Central memory CD8-positive, alpha-beta T cell (primary cell): ENCODE measurements around the gene SPECC1L.

Experiments used
- ATAC-seq: fragments of 150-1000 bp; cut with Tn5 transposase; replicated peaks from 2 replicates; pipeline ENCODE4 v1.10.0; 2022; ENCODE audit warnings: mild to moderate bottlenecking, moderate FRiP score, moderate number of reproducible peaks; ENCODE audit not compliant: poor library complexity, severe bottlenecking; ENCODE audit errors: extremely low read depth
- DNase-seq, 2 donors: peaks; one replicate each; pipeline ENCODE4 v3.0.0; 2021; ENCODE audit warnings: low spot score in 2 of 2
- H3K27ac Mint-ChIP-seq: one replicate; pipeline ENCODE4 v1.8.0; 2022; ENCODE audit warnings: low read depth, mild to moderate bottlenecking, moderate library complexity, mixed read lengths
- H3K27me3 Mint-ChIP-seq: one replicate; pipeline ENCODE4 v1.8.0; 2022; ENCODE audit warnings: mixed read lengths
- H3K36me3 Mint-ChIP-seq: one replicate; pipeline ENCODE4 v1.8.0; 2022; ENCODE audit warnings: mild to moderate bottlenecking, moderate library complexity, mixed read lengths; ENCODE audit not compliant: insufficient read depth
- H3K4me1 Mint-ChIP-seq: one replicate; pipeline ENCODE4 v1.8.0; 2022; ENCODE audit warnings: mixed read lengths
- H3K4me3 Mint-ChIP-seq: one replicate; pipeline ENCODE4 v1.8.0; 2022; ENCODE audit warnings: mild to moderate bottlenecking, moderate library complexity, mixed read lengths
- H3K9me3 Mint-ChIP-seq: one replicate; pipeline ENCODE4 v1.8.0; 2022; ENCODE audit warnings: mixed read lengths

Gene SPECC1L

DNA sequence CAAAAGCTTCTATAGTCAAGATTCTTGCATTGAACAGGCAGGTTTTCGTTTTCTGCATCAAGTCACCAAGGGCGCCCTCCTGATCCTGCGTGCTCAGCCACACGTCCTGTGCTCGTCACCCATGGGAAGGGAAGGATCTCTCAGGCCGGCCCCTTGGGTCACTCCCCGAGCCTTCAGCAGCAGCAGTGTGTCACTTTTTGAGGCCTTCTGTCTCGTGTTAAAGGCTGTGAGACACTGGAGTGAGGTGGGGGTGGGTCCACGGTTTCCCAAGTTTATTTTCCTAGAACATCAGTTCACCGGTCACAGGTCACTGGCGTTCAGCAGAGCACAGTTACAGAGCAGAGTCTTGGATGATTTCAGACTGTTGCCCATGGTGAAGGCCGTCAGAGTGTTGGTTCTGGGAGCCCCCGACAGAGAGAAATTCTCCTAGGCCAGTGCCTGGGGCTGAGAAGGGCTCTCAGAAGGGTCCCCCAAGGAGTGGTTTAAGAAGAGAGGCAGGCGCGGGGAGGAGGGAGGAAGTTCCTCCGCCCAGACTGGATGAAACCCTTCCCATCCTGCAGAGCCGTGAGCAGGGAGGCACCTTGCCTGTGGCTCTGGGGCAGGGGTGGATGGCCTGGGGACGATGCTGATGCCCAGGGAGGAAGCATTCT lies 143.2 kb downstream of the SPECC1L start:
- ATAC-seq (no peak), DNase-seq (no peak)
- Mint-ChIP-seq H3K4me1 (peaks cover 17% of the 10 kb centered on the region), H3K36me3 (peaks cover 17% of the 10 kb centered on the region), H3K27ac (peak overlapping the region; percentile 73), H3K9me3 (no peaks in the 10 kb centered on the region), H3K4me3 (no peak overlapping the region), H3K27me3 (no peaks in the 10 kb centered on the region)

DNA sequence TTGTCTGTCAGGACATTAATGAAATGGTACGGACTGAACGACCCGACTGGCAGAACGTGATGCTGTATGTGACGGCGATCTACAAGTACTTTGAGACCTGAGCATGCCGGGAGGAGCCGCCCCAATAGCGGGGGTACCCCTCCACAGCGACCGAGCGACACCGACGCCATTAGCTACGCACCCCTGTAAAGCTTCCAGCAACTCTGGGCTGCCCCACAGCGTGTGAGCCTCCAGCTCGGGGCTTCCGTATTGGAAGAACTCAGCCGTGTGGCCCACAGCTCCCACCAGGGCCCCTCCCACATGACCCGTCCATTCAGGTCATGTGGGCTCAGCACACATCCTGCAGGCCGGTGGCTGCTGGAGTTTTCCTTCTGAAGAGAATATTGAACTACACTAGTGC lies 143.9 kb downstream of the SPECC1L start:
- Mint-ChIP-seq H3K27me3 (no peaks in the 10 kb centered on the region), H3K4me1 (peaks cover 11% of the 10 kb centered on the region), H3K27ac (no peak overlapping the region), H3K4me3 (no peak overlapping the region), H3K36me3 (peaks cover 19% of the 10 kb centered on the region), H3K9me3 (no peaks in the 10 kb centered on the region)
- ATAC-seq, result no peak
- no peak for DNase-seq

DNA sequence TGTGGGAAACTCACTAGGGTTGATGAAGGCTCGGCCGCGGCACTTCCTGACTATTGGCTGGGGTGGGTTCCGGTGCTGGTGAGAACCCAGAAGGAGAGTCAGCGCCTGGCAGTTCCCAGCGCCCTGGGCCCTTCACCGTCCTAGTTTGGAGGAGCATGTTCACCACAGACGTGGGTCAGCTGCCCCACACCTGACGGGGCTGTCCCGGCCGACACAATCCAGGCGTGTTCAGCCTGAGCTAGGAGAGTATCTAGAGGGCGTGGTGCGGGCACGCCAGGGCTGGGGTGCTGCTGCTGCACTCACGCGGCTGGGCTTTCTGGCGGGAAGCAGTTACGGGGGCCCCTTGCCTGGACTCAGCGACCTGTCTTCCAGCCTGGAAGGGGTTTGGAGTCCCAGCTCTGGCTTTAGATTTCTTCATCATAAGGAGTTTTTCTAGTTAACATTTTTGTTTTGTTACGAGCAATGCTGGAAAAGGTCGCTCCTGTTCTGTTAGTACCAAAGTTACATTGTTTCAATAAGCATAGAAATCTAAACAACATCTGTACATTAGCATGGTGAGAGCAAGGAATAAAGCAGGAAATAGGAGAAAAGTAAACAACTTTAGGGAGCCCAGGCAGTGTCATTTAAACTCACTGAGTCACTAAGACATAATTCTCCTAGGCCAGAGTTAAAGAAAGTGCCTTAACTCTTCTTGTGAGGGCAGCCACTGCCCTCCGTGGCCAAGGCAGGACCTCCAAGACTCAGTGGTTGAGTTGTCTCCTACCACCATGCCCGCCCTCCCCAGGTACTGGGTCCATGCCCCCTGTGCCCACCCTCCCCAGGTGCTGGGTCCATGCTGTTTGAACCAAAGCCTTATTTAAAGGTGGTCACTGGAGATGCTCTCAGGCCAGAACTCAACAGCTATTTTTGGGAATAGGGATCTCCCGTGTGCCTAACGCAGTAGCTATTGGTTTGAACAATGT lies 144.6 kb downstream of the SPECC1L start:
- Mint-ChIP-seq H3K4me1 (peaks cover 5% of the 10 kb centered on the region), H3K9me3 (no peaks in the 10 kb centered on the region), H3K4me3 (no peak overlapping the region), H3K27ac (no peak overlapping the region), H3K27me3 (no peaks in the 10 kb centered on the region), H3K36me3 (peaks cover 19% of the 10 kb centered on the region)
- ATAC-seq, result no peak
- no peak for DNase-seq

- Mint-ChIP-seq H3K4me3 (no peak overlapping the region), H3K36me3 (peaks cover 19% of the 10 kb centered on the region), H3K27ac (no peak overlapping the region), H3K9me3 (no peaks in the 10 kb centered on the region), H3K4me1 (peaks cover 3% of the 10 kb centered on the region), H3K27me3 (no peaks in the 10 kb centered on the region)
- ATAC-seq (no peak), DNase-seq (no peak)
Measured at GRCh38 chr22:24416095-24416494, 145.5 kb downstream of the SPECC1L start.

DNA sequence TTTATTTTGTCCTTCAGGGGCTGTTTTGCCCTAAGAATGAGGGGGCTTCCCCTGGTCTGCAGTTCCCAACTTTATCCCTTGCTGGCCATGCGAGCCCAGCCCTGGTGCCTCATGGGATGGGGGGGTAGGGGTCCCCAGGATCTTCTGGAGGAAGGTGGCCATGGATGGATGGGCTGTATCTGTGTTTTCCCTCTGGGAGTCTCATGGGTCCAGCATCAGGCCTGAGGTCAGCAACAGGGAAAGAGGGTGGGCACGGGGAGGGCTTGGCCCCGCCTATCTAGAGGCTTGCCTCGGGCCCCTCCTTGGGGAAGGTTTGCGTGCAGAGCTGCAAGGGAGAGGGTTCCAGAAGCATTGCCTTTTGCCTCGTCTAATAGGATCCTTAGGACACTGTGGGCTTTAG lies 146.0 kb downstream of the SPECC1L start:
- Mint-ChIP-seq H3K27me3 (no peaks in the 10 kb centered on the region), H3K4me3 (no peak overlapping the region), H3K36me3 (peaks cover 19% of the 10 kb centered on the region), H3K4me1 (peaks cover 7% of the 10 kb centered on the region), H3K9me3 (no peaks in the 10 kb centered on the region), H3K27ac (no peak overlapping the region)
- DNase-seq (no peak), ATAC-seq (no peak)

- no peak overlapping the region for H3K27ac Mint-ChIP-seq
- peaks cover 18% of the 10 kb centered on the region for H3K36me3 Mint-ChIP-seq
- H3K9me3 Mint-ChIP-seq, result no peaks in the 10 kb centered on the region
- no peaks in the 10 kb centered on the region for H3K27me3 Mint-ChIP-seq
- ATAC-seq (no peak), DNase-seq (no peak)
- H3K4me1 Mint-ChIP-seq, result peaks cover 7% of the 10 kb centered on the region
- H3K4me3 Mint-ChIP-seq, result no peak overlapping the region
Measured at GRCh38 chr22:24417200-24417599, 146.6 kb downstream of the SPECC1L start.

- Mint-ChIP-seq H3K36me3 (peaks cover 18% of the 10 kb centered on the region), H3K27ac (no peak overlapping the region), H3K9me3 (no peaks in the 10 kb centered on the region), H3K4me3 (no peak overlapping the region), H3K4me1 (peaks cover 11% of the 10 kb centered on the region), H3K27me3 (no peaks in the 10 kb centered on the region)
- DNase-seq (no peak), ATAC-seq (no peak)
Measured at GRCh38 chr22:24417901-24418641, 147.4 kb downstream of the SPECC1L start.

DNA sequence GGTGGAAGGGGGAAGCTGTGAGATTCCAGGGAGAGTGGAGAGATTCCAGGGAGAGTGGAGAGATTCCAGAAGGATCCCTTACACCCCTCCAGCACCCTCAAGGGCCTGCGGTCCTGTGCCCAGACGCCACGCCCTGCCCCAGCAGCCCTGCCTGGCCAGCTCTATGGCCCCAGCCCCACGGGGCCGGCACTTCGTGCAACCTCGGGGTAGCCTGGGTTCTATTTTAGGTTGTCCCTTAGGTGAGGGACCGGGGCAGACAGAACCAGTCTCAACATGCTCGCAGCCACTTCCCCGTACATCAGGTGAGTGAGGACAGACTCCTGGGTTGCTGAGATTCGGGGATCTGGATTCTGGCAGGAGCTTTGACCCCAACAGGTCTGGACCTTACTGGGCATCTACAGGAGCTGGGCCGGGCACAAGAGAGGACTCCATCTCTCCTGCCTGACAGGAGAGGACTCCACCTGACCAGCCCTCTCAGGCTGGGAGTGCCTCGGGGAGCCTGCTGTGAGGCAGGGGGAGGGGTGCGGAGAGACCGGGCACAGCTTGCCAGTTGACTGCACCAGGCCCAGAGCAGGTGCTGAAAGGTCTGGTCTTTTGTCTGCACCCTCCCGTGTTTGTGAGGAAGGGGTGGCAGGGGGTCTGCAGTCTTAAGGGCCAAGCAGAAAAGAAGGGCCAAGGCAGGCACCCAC lies 148.3 kb downstream of the SPECC1L start:
- Mint-ChIP-seq H3K9me3 (no peaks in the 10 kb centered on the region), H3K4me3 (no peak overlapping the region), H3K36me3 (peaks cover 20% of the 10 kb centered on the region), H3K4me1 (peaks cover 11% of the 10 kb centered on the region), H3K27ac (peak overlapping the region; percentile 44), H3K27me3 (no peaks in the 10 kb centered on the region)
- DNase-seq (no peak), ATAC-seq (no peak)

- Mint-ChIP-seq H3K27me3 (no peaks in the 10 kb centered on the region), H3K9me3 (no peaks in the 10 kb centered on the region), H3K36me3 (peaks cover 19% of the 10 kb centered on the region), H3K4me1 (peaks cover 11% of the 10 kb centered on the region), H3K27ac (peak overlapping the region; percentile 44), H3K4me3 (no peak overlapping the region)
- DNase-seq (no peak), ATAC-seq (no peak)
Measured at GRCh38 chr22:24419475-24419850, 148.8 kb downstream of the SPECC1L start.

GRCh38 chr22:24420072-24420976 lies 149.7 kb downstream of the SPECC1L start:
- Mint-ChIP-seq H3K27me3 (no peaks in the 10 kb centered on the region), H3K9me3 (no peaks in the 10 kb centered on the region), H3K4me1 (peaks cover 12% of the 10 kb centered on the region), H3K27ac (no peak overlapping the region), H3K4me3 (no peak overlapping the region), H3K36me3 (peaks cover 16% of the 10 kb centered on the region)
- DNase-seq (no peak), ATAC-seq (no peak)

DNA sequence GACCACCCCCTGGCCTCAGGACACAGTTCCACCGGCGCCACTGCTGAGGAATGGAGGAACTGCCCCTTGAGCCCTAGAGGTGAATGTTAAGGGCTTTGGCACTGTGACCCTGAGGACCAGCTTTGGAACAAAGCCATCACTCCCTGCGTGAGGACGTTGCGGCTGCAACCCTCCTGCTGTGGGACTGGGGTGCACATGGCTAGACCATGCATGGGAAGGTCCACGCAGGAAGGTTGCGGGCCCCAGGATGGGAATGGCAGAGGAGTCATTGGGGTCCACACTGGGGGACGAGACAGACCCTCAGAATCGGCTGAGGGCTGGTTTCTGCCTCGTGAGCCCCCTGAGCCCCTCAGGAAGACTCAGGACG lies 150.3 kb downstream of the SPECC1L start:
- ATAC-seq (no peak), DNase-seq (no peak)
- Mint-ChIP-seq H3K4me3 (no peak overlapping the region), H3K27me3 (no peaks in the 10 kb centered on the region), H3K27ac (no peak overlapping the region), H3K9me3 (no peaks in the 10 kb centered on the region), H3K4me1 (peaks cover 18% of the 10 kb centered on the region), H3K36me3 (peaks cover 18% of the 10 kb centered on the region)
